NCI-H1694 treated with DMSO at 0.1 percent for 48 hours (cell line): Measurements from ENCODE around the gene KLK15.

Experiments
- DNase-seq: peaks from one replicate; lab custom pipeline; 2025; lab: John Stamatoyannopoulos, UW

KLK15 gene

GRCh38 chr19:50776131-50776530 lies 57.2 kb downstream of the KLK15 start:
- no peak for DNase-seq
